B cell (primary cell): ENCODE measurements around the gene CTNNBL1. TPM values are rescaled to one million over a fixed set of nuclear protein-coding genes. Genes with fewer than 3 reads are reported as not detected.

ENCODE experiments used
- ATAC-seq: fragments of 200-7000 bp; cut with Tn5 transposase; one replicate; pipeline ENCODE4 v1.10.0; 2021; ENCODE audit warnings: low read depth, mild to moderate bottlenecking, moderate number of reproducible peaks, moderate library complexity
- CTCF ChIA-PET: fragments of 350-600 bp; sonication (Branson Sonifier 250); formaldehyde crosslinking; loops from one replicate; lab custom pipeline; 2021; ENCODE audit warnings: antibody characterized with exemption, inconsistent platforms; lab: Charles Lee
- POLR2A ChIA-PET: fragments of 350-600 bp; sonication (Branson Sonifier 250); formaldehyde crosslinking; loops from one replicate; lab custom pipeline; 2021; ENCODE audit warnings: antibody characterized with exemption; lab: Charles Lee
- DNase-seq: peaks from one replicate; pipeline ENCODE4 v3.0.0; 2013
- H2AFZ ChIP-seq: 2 replicates; pipeline ENCODE4 v1.6.1; 2012; ENCODE audit warnings: mild to moderate bottlenecking, low read depth, low read length; ENCODE audit not compliant: insufficient read depth, poor library complexity, severe bottlenecking
- H3K27ac ChIP-seq, 2 donors: 1 replicate in 1 of 2; 2 replicates in 1 of 2; pipeline ENCODE4 v1.5.1; 2012 to 2013; ENCODE audit warnings: low read length in 2 of 2, mild to moderate bottlenecking in 2 of 2, moderate library complexity in 1 of 2
- H3K27me3 ChIP-seq, 4 experiments: fragments of 200-600 bp in 1 of 4; sonication (generic) in 1 of 4; replicated peaks in 1 of 4; 1 replicate in 2 of 4; 2 replicates in 2 of 4; pipeline versions ENCODE4 v1.6.1 to v1.7.0; 2013 to 2016; ENCODE audit warnings: low read length in 3 of 4, mild to moderate bottlenecking in 2 of 4, mixed read lengths in 1 of 4, moderate library complexity in 1 of 4; ENCODE audit not compliant: insufficient read depth in 4 of 4, control insufficient read depth in 3 of 4; ENCODE audit errors: control extremely low read depth in 1 of 4
- H3K36me3 ChIP-seq, 2 experiments: replicated peaks in 1 of 2; 1 replicate in 1 of 2; 2 replicates in 1 of 2; pipeline versions ENCODE4 v1.6.1 to v1.7.1; 2013; ENCODE audit warnings: low read length in 1 of 2; ENCODE audit not compliant: insufficient read depth in 2 of 2, control insufficient read depth in 1 of 2; ENCODE audit errors: control extremely low read depth in 1 of 2, extremely low read depth in 1 of 2
- H3K4me1 ChIP-seq, 2 donors: fragments of 200-600 bp in 1 of 2; sonication (generic) in 1 of 2; 1 replicate in 1 of 2; 2 replicates in 1 of 2; pipeline versions ENCODE4 v1.5.1 to v1.6.1; 2013 to 2017; ENCODE audit warnings: low read length in 2 of 2; ENCODE audit not compliant: control insufficient read depth in 2 of 2, insufficient read depth in 2 of 2
- H3K4me2 ChIP-seq: replicated peaks from 2 replicates; pipeline ENCODE3; 2012; ENCODE audit warnings: mild to moderate bottlenecking, low read depth, low read length; ENCODE audit not compliant: poor library complexity, severe bottlenecking
- H3K4me3 ChIP-seq, 5 experiments: fragments of 200-600 bp in 1 of 5; sonication (generic) in 1 of 5; 1 replicate in 3 of 5; 2 replicates in 2 of 5; pipeline versions ENCODE4 v1.5.1 to v1.7.0; 2011 to 2016; ENCODE audit warnings: low read length in 4 of 5, mild to moderate bottlenecking in 4 of 5, low read depth in 2 of 5, control low read depth in 1 of 5, moderate library complexity in 1 of 5; ENCODE audit not compliant: insufficient read depth in 1 of 5; ENCODE audit errors: control extremely low read depth in 1 of 5, extremely low read depth in 1 of 5
- H3K79me2 ChIP-seq: fragments of 200-600 bp; sonication (generic); one replicate; pipeline ENCODE4 v1.6.0; 2016; ENCODE audit warnings: low read length; ENCODE audit not compliant: control insufficient read depth, insufficient read depth
- H3K9ac ChIP-seq: fragments of 200-600 bp; sonication (generic); 2 replicates; pipeline ENCODE4 v1.6.1; 2017; ENCODE audit warnings: mild to moderate bottlenecking, low read length, moderate library complexity
- H3K9me3 ChIP-seq, 3 donors: one replicate each; pipeline versions ENCODE4 v1.6.1 to v1.7.1; 2013; ENCODE audit warnings: low read length in 2 of 3; ENCODE audit not compliant: control insufficient read depth in 2 of 3, insufficient read depth in 1 of 3; ENCODE audit errors: control extremely low read depth in 1 of 3
- H4K20me1 ChIP-seq: 2 replicates; pipeline ENCODE4 v1.6.0; 2012; ENCODE audit warnings: mild to moderate bottlenecking, low read length; ENCODE audit not compliant: insufficient read depth, control insufficient read depth, poor library complexity, severe bottlenecking
- H3K27ac Mint-ChIP-seq: one replicate; pipeline ENCODE4 v1.8.0; 2021; ENCODE audit warnings: mixed read lengths
- H3K27me3 Mint-ChIP-seq: one replicate; pipeline ENCODE4 v1.8.0; 2021; ENCODE audit warnings: mixed read lengths
- H3K4me1 Mint-ChIP-seq: one replicate; pipeline ENCODE4 v1.8.0; 2021; ENCODE audit warnings: mixed read lengths
- H3K4me3 Mint-ChIP-seq: one replicate; pipeline ENCODE4 v1.8.0; 2021; ENCODE audit warnings: mixed read lengths
- H3K9me3 Mint-ChIP-seq: one replicate; pipeline ENCODE4 v1.8.0; 2022; ENCODE audit warnings: mixed read lengths; ENCODE audit not compliant: insufficient read depth
- EZH2 ChIP-seq: IDR thresholded peaks from 2 replicates; pipeline ENCODE4 v1.6.1; 2012; ENCODE audit warnings: borderline replicate concordance, low read depth, mild to moderate bottlenecking, moderate library complexity, low read length; ENCODE audit not compliant: insufficient read depth, poor library complexity, severe bottlenecking
- WGBS: methylation state at CpG from one replicate; pipeline ENCODE4 v1.1.5; 2013; ENCODE audit warnings: missing lambda C conversion rate; ENCODE audit not compliant: insufficient coverage; 5-methylcytosine and 5-hydroxymethylcytosine counted together
- intact Hi-C: fragments of 100-400 bp; cut with micrococcal nuclease; formaldehyde crosslinking; loops from one replicate; pipeline ENCODE4 v1.10.0; 2022
- polyA plus RNA-seq: library from polyadenylated mRNA; depleted of rRNA; stranded (reverse); fragments of >200 nt; gene quantifications from 2 replicates; pipeline ENCODE4 v1.2.3, GENCODE V29; 2012
- total RNA-seq, 2 donors: library from RNA; stranded (reverse); fragments of 120-200 nt in 1 of 2; gene quantifications; 1 replicate in 1 of 2; 2 replicates in 1 of 2; pipeline versions ENCODE4 v1.2.3 to v1.2.4, GENCODE V29; 2013 to 2022
- TF ChIP-seq, protein P1 (sequence below): fragments of 200-600 bp; IDR thresholded peaks from one replicate; pipeline ENCODE4 v1.8.0; 2022; ENCODE audit warnings: antibody characterized with exemption, mild to moderate bottlenecking

The CTNNBL1 gene
- total and polyA plus RNA-seq, 2 donors (not counting 1 experiment from before 2014, with no cell fraction given): 25.3 to 64.7 TPM

DNA sequence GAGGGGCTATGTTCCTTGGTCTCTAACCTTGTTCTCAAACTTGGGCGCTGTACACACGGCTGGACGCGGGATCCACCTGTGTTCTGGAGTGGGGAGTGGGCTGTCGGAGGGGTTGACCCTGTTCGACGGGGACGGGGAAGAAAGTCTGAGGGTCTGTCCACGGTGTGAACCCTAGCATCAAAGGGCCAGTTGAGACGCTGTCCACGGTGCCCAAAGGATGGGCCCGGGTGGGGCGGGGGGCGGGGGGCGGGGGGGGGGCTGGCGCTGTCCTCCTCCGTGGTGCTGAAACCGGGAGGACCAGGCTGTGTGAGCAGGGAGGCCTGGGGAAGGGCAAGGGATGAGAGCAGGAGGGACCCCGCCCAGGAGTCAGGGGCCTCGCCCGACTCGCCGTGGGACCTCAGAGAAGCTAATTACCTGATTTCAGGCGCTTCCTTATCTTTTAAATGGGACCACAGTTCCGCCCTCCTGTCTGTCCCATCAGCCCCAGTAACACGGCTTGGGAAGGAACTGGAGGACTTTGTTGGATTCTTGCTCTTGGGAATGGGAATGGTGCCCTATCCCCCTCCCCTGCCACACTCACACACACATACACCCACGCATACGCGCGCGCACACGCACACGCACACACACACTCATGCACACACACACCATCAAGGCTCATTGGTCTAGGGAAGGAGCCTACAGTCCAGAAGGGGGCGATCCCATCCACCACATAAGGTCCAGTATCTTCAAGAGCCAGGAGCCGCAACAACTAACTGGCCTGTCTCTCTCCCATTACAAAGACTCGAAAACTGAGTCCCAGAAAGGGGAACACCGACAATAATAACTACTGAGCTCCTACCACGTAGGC, 208.0 kb downstream of the CTNNBL1 start:
- peak overlapping the region; percentile 74 for H3K4me2 ChIP-seq
- TF ChIP-seq, protein P1, sequence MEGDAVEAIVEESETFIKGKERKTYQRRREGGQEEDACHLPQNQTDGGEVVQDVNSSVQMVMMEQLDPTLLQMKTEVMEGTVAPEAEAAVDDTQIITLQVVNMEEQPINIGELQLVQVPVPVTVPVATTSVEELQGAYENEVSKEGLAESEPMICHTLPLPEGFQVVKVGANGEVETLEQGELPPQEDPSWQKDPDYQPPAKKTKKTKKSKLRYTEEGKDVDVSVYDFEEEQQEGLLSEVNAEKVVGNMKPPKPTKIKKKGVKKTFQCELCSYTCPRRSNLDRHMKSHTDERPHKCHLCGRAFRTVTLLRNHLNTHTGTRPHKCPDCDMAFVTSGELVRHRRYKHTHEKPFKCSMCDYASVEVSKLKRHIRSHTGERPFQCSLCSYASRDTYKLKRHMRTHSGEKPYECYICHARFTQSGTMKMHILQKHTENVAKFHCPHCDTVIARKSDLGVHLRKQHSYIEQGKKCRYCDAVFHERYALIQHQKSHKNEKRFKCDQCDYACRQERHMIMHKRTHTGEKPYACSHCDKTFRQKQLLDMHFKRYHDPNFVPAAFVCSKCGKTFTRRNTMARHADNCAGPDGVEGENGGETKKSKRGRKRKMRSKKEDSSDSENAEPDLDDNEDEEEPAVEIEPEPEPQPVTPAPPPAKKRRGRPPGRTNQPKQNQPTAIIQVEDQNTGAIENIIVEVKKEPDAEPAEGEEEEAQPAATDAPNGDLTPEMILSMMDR: no peak
- TF ChIP-seq EZH2: no peak
- no peak overlapping the region for H3K9ac ChIP-seq
- H3K27me3 ChIP-seq: peaks cover 0 to 52% (median 22%) of the 10 kb centered on the region in 4 experiments
- no peak overlapping the region for H2AFZ ChIP-seq
- no peak overlapping the region for H3K27ac ChIP-seq
- ChIA-PET POLR2A (no interaction called here), CTCF (interaction anchor here (0.9 to 1.3 kb wide), 3 partner anchors 11 to 320 kb away, joined by 3 to 4 read pairs (median 4); no protein-coding TSS in a partner anchor)
- H3K4me3 ChIP-seq: no peak overlapping the region
- intact Hi-C loops: loop anchor here (2.0 to 10.0 kb wide), 2 partner anchors 321 to 337 kb away; no protein-coding TSS in a partner anchor
- H3K9me3 Mint-ChIP-seq: no peaks in the 10 kb centered on the region
- H3K36me3 ChIP-seq: no peaks in the 10 kb centered on the region
- H3K79me2 ChIP-seq: no peaks in the 10 kb centered on the region
- H3K4me1 ChIP-seq: peaks cover 10 to 17% of the 10 kb centered on the region in 2 donors
- peak overlapping the region; percentile 56 for H3K27ac Mint-ChIP-seq
- no peaks in the 10 kb centered on the region for H4K20me1 ChIP-seq
- peaks cover 14% of the 10 kb centered on the region for H3K4me1 Mint-ChIP-seq
- H3K9me3 ChIP-seq: peaks cover 0 to 11% (median 0%) of the 10 kb centered on the region in 3 donors
- peaks cover 57% of the 10 kb centered on the region for H3K27me3 Mint-ChIP-seq
- H3K4me3 Mint-ChIP-seq: peak overlapping the region; percentile 77
- ATAC-seq: peak; percentile 53
- 27% methylated on average over 28 of the region's 38 CpGs for WGBS
- DNase-seq: peak; percentile 50
